ENCODE measurements around the gene ACTG1. TPM values are rescaled to one million over a fixed set of nuclear protein-coding genes. Genes with fewer than 3 reads are reported as not detected.

The ACTG1 gene
- total and polyA plus RNA-seq, 2 donors (not counting 1 experiment from before 2014, with no cell fraction given) = 803 to 1,677 TPM

DNA sequence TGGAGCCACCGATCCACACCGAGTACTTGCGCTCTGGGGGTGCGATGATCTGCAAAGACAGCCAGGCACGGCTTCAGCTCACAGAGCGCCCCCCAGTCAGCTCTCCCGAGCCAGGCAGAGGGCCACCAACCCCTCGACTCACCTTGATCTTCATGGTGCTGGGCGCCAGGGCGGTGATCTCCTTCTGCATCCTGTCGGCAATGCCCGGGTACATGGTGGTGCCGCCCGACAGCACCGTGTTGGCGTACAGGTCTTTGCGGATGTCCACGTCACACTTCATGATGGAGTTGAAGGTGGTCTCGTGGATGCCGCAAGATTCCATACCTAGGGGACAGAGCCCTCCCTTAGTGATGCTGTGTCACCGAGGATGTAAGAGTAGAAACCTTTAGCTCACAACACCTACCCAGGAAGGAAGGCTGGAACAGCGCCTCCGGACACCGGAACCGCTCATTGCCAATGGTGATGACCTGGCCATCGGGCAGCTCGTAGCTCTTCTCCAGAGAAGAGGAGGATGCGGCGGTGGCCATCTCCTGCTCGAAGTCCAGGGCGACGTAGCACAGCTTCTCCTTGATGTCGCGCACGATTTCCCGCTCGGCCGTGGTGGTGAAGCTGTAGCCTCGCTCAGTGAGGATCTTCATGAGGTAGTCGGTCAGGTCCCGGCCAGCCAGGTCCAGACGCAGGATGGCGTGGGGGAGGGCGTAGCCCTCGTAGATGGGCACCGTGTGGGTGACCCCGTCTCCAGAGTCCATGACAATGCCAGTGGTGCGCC, 1.6 kb downstream of the ACTG1 start:
- POLR2A ChIA-PET = interaction anchor here (0.7 to 1.4 kb wide), 3 partner anchors 23 to 114 kb away, joined by 3 to 9 read pairs (median 3); no protein-coding TSS in a partner anchor
- H3K4me3 Mint-ChIP-seq = peak overlapping the region; percentile 97
- Histone ChIP-seq H3K27me3 (replicated peaks in 1 of 4; ENCODE audit: control extremely low read depth in 1 of 4, control insufficient read depth in 3 of 4, insufficient read depth in 4 of 4, low read length in 3 of 4) (no peaks in the 10 kb centered on the region), H3K27ac (ENCODE audit: low read length in 2 of 2) (peak overlapping the region; percentile 20 to 81), H3K36me3 (replicated peaks in 1 of 2; ENCODE audit: control extremely low read depth in 1 of 2, control insufficient read depth in 1 of 2, extremely low read depth in 1 of 2, insufficient read depth in 2 of 2, low read length in 1 of 2) (peaks cover 0 to 36% of the 10 kb centered on the region in 2 experiments), H3K79me2 (ENCODE audit: control insufficient read depth, insufficient read depth, low read length) (peaks cover 49% of the 10 kb centered on the region), H3K9ac (ENCODE audit: low read length) (peak overlapping the region; percentile 93), H3K4me1 (ENCODE audit: control insufficient read depth in 2 of 2, insufficient read depth in 2 of 2, low read length in 2 of 2) (peaks cover 30 to 51% of the 10 kb centered on the region in 2 donors), H3K4me3 (ENCODE audit: control extremely low read depth in 1 of 5, extremely low read depth in 1 of 5, insufficient read depth in 1 of 5, low read depth in 2 of 5, low read length in 4 of 5) (peak overlapping the region; percentile 73 to 96 (median 86)), H3K4me2 (replicated peaks; ENCODE audit: low read depth, low read length, poor library complexity, severe bottlenecking) (peak overlapping the region; percentile 99), H2AFZ (ENCODE audit: insufficient read depth, low read depth, low read length, poor library complexity, severe bottlenecking) (no peak overlapping the region), H4K20me1 (ENCODE audit: control insufficient read depth, insufficient read depth, low read length, poor library complexity, severe bottlenecking) (peaks cover 44% of the 10 kb centered on the region), H3K9me3 (ENCODE audit: control extremely low read depth in 1 of 3, control insufficient read depth in 2 of 3, insufficient read depth in 1 of 3, low read length in 2 of 3) (no peaks in the 10 kb centered on the region)
- TF ChIP-seq EZH2 (IDR thresholded peaks at IDR 0.05; ENCODE audit: borderline replicate concordance, insufficient read depth, low read depth, low read length, poor library complexity, severe bottlenecking) = no peak
- TF ChIP-seq, protein P1, sequence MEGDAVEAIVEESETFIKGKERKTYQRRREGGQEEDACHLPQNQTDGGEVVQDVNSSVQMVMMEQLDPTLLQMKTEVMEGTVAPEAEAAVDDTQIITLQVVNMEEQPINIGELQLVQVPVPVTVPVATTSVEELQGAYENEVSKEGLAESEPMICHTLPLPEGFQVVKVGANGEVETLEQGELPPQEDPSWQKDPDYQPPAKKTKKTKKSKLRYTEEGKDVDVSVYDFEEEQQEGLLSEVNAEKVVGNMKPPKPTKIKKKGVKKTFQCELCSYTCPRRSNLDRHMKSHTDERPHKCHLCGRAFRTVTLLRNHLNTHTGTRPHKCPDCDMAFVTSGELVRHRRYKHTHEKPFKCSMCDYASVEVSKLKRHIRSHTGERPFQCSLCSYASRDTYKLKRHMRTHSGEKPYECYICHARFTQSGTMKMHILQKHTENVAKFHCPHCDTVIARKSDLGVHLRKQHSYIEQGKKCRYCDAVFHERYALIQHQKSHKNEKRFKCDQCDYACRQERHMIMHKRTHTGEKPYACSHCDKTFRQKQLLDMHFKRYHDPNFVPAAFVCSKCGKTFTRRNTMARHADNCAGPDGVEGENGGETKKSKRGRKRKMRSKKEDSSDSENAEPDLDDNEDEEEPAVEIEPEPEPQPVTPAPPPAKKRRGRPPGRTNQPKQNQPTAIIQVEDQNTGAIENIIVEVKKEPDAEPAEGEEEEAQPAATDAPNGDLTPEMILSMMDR (IDR thresholded peaks at IDR 0.05) = no peak
- 2% methylated on average over 46 of the region's 48 CpGs for WGBS (ENCODE audit: insufficient coverage)
- H3K4me1 Mint-ChIP-seq = peaks cover 53% of the 10 kb centered on the region
- no peak for ATAC-seq (ENCODE audit: low read depth)
- H3K27ac Mint-ChIP-seq = peak overlapping the region; percentile 94
- CTCF ChIA-PET = interaction anchor here (0.6 to 3.4 kb wide), 10 partner anchors 8 to 258 kb away, joined by 4 to 17 read pairs (median 6); partner anchors contain the start of gene BAHCC1
- intact Hi-C loops (cut with micrococcal nuclease) = loop anchor here (5.0 to 10.0 kb wide), 3 partner anchors 216 to 1714 kb away; partner anchors contain the start of genes CBX8 and SLC38A10
- H3K9me3 Mint-ChIP-seq (ENCODE audit: insufficient read depth) = no peaks in the 10 kb centered on the region
- peak; percentile 66 for DNase-seq
- H3K27me3 Mint-ChIP-seq = no peaks in the 10 kb centered on the region

Data from B cell (primary cell).